LNCaP clone FGC (cell line): ENCODE measurements around the gene CHAF1A.

Experiments used
- DNase-seq: peaks from one replicate; pipeline ENCODE4 v3.0.0-alpha.2; 2011; ENCODE audit warnings: low read depth
- H3K4me3 ChIP-seq: 2 replicates; pipeline ENCODE4 v1.5.1; 2011; ENCODE audit warnings: mild to moderate bottlenecking, low read depth, low read length, control low read depth
- TF ChIP-seq, protein P1 (sequence below): IDR thresholded peaks from 2 replicates; pipeline ENCODE4 v1.5.1; 2012; ENCODE audit warnings: mild to moderate bottlenecking; ENCODE audit not compliant: control insufficient read depth, insufficient read depth; ENCODE audit errors: extremely low read depth

CHAF1A gene

DNA sequence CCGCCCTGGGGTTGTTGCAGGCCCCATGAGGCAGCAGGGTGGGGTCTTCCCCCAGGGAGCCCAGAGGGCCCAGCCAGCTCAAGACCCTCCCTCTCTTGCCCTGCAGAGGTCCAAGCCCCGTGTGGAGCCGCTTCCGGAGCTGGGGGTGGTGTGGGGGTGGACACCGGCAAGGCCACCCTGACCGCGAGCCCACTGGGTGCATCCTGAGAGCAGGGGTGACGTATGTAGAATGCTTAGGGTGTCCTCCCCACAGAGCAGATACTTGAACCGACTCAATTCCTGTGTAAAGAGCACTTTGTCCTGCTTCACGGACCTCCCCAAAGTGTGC, 40.3 kb downstream of the CHAF1A start:
- no peak overlapping the region for H3K4me3 ChIP-seq
- TF ChIP-seq, protein P1, sequence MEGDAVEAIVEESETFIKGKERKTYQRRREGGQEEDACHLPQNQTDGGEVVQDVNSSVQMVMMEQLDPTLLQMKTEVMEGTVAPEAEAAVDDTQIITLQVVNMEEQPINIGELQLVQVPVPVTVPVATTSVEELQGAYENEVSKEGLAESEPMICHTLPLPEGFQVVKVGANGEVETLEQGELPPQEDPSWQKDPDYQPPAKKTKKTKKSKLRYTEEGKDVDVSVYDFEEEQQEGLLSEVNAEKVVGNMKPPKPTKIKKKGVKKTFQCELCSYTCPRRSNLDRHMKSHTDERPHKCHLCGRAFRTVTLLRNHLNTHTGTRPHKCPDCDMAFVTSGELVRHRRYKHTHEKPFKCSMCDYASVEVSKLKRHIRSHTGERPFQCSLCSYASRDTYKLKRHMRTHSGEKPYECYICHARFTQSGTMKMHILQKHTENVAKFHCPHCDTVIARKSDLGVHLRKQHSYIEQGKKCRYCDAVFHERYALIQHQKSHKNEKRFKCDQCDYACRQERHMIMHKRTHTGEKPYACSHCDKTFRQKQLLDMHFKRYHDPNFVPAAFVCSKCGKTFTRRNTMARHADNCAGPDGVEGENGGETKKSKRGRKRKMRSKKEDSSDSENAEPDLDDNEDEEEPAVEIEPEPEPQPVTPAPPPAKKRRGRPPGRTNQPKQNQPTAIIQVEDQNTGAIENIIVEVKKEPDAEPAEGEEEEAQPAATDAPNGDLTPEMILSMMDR: no peak
- DNase-seq: no peak

DNA sequence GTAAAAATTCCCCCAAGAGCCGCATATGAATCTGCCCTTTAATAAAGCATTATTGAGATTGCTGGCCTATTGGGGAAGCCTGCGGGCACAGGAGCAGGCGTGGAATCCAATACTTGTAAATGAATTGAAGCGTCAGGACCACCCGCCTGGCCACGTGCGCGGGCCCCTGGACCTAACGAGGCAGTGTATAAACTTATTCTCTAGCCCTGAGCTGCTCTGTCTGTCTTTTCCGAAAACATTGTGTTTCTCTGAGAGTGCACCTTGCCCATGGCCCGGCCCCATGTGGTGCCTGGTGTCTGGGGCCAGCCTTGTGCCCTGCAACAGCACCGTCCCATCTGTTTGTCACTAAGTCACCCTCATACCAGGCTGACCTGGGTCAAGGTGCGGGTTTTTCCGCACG, 40.7 kb downstream of the CHAF1A start:
- TF ChIP-seq, protein P1: no peak
- DNase-seq: no peak
- H3K4me3 ChIP-seq: no peak overlapping the region

DNA sequence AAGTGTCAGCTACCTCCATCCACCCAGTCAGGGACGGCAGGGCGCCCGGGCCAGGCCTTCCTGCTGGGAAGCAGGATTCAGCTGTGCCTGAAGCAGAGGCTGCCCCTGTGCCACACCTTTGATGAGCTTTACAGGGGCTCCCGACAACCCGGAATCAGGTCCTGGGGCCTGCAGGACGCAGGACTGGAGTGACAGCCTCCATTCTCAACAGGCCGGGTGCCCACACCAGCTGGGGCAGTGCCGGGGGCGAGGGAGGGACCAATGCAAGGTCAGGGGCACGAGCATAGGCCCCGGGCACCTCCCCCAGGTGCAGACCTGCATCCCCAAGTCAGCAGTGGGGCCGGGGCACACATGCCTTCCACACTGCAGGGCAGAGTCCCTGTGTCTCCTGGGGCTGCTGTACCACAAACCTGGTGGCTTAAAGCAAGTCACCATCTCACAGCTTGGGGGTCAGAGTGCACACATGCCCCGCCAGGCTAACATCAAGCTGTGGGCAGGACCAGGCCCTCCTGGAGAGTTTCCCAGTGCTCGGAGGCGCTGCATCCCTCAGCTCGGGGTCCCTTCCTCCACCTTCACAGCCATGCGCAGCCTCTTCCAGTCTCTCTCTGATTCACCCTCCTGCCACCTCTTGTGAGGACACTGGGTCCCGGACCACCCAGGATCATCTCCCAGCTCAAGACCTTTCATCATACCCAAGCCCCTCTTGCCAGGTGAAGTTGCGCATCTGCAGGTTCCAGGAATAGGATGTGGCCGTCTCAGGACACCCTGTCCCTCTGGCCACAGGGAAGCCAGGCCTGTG, 41.7 kb downstream of the CHAF1A start:
- TF ChIP-seq, protein P1: no peak
- DNase-seq: no peak
- H3K4me3 ChIP-seq: no peak overlapping the region

DNA sequence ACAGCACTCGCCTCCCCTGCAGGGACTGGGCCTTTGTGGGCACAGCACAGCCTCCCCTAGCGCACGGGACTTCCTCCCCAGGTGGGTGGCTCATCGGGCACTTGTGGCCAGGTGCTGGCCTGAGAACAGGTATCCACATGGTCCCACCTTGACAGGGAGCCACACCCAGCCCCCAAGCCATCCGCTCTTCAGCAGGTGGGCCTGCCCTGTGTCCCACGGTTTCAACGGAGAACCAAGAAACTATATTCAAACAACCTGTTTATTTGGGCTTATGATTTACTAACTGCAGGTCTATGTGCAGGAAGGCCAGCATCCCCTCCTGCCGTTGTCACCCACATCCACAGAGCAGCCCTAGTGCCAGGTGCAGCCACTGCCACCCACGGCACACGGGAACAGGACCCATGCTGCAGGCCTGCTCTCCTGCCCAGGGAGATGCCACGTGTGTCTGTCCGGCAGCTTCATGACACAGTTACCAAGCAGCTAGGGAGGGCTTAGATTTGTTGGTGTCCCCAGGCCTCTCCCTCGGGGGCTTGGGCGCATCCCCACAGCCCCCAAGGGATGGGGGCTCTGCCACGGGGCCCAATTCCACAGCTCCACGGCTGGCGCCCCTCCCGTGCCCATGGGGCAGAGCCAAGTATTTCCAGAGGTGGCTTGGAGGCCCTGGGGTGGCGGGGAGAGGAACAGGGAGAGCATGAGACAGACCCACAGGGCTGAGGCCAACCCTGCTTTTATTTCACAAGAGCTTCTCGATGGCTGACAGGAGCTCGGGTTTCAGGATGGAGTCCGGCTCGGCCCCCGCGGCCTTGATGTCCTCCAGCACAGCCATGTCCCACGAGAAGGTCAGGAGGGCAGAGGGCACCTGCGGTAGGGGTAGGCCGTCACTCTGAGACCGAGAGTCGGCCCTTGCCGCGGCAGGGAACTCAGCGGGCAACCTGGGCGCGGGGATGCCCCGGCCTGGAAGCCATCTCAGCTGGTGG, 42.6 kb downstream of the CHAF1A start:
- H3K4me3 ChIP-seq: no peak overlapping the region
- TF ChIP-seq, protein P1: no peak
- no peak for DNase-seq

DNA sequence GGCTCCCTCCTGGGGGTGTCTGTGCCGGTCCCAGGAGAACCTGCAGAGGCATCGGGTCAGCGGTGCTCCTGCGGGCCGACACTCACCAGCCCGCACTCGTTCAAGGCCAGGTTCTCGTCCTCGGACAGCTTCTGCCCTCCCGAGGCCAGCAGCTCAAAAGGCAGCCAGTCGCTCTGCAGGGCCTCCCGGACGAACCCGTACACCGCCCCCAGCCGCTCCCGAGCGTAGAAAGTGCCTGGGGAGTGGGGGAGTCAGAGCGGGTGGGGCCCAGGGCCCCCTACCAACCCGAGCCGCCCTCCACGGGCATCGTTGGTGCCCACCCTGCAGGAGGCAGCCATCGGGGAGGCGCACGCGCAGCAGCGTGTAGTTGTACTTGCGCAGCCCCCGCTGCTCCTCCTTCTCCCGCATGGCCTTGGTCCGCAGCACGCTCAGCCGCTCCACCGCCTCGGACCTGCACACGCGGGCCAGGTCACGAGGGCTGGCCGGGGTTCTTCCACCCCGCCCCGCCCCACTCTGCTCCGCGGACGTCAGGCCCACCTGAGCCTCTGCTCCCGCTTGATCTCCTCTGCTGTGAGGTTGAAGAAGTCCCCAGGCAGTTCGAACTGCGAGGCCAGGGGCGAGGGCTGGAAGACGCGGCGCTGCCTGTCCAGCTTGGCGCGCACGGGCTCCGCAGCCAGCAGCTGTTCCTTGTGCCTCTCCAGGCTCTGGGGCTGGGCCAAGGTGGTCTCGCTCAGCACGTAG, 43.7 kb downstream of the CHAF1A start:
- TF ChIP-seq, protein P1: no peak
- DNase-seq: no peak
- H3K4me3 ChIP-seq: no peak overlapping the region

DNA sequence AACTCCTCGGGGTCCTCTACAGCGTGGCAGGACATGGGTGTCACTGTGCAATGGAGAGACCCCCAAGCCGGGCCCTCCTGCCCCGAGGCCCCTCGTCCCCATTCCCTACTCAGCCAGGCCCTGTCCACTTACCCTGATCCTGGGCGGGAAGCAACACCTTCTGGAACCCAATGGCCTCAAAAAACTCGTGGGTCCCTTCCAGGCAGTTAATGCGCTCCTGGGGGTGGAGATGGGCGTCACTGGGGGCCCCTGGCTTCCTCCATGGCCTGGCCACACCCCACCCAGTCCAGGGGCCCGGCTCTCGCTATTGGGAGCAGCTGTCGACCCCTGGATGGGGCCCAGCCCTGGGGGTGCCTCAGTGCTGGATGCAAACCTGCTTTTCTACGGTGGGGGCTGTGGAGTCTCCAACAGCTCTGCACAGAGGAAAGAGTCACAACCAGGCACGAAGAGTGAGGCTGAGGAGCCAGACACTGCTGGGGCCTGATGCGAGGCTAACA, 44.3 kb downstream of the CHAF1A start:
- H3K4me3 ChIP-seq: no peak overlapping the region
- no peak for DNase-seq
- TF ChIP-seq, protein P1: no peak
